ENCODE data around the gene MYH10.

MYH10 gene

GRCh38 chr17:8469964-8470363 is 160.6 kb downstream of the MYH10 start:
- no peak for DNase-seq

GRCh38 chr17:8468980-8469379 is 161.5 kb downstream of the MYH10 start:
- DNase-seq: no peak

- DNase-seq: no peak
Measured at GRCh38 chr17:8468127-8468526, 162.4 kb downstream of the MYH10 start.

- no peak for DNase-seq
Measured at GRCh38 chr17:8467527-8467926, 163.0 kb downstream of the MYH10 start.

DNA sequence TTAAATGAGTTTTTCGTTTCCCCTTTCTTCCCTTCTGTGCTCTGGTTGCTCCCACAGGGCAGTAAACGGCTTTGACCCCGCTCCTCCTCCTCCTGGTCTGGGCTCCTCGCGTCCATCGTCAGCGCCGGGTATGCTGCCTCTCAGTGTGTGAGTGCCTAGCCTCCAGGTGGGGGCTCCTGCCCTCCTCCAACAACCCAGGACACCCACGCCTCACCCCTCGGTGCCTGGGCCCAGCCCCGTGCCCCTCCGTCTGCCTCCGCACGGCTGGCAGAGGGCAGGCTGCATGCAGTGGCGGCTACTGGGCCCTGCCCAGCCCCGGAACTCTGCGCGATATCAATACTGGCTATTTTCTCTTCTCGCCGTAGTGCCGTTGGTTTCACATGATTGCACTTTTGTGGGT is 163.7 kb downstream of the MYH10 start:
- DNase-seq: no peak

GRCh38 chr17:8466456-8466855 is 164.1 kb downstream of the MYH10 start:
- DNase-seq: no peak

DNA sequence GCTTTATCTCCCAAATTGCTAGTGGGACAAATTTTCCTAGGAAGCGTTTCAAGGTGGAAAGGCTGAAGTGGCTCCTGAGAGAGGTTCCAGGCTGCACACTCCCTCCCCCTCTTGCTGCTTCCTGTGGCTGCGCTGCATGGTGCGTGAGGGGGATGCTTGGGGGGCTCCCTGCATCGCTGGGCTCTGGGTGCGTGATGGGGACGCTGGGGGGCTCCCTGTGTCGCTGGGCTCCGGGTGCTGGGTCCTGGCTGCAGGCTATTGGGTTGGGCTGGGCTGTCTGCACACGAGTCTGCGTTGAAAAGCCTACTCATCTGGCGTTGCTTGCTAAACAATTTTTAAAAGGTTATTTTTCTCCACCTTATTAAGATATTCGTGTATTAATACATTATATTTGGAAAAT is 164.8 kb downstream of the MYH10 start:
- DNase-seq: no peak

DNA sequence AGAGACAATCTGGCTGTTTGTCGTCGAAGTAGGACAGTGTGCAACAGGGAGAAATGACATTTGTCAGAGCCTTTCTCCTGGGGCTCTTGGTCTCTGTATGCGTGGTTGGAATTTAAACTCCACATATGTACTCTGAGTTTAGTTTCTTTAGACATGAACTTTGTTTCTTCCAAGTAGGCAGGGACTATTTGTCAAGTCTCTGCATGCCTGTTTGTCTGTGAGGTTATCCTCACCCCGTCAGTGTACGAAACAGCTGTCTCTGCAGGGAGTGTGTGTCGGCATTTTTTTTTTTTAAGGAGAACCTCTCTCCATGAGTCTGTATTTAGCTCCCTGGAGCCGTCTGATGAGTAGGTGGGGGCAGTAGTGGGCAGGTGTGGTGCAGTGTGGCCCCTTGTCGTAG is 165.2 kb downstream of the MYH10 start:
- DNase-seq: no peak

- no peak for DNase-seq
Measured at GRCh38 chr17:8464941-8465340, 165.6 kb downstream of the MYH10 start.

- no peak for DNase-seq
Measured at GRCh38 chr17:8463099-8463498, 167.4 kb downstream of the MYH10 start.

- no peak for DNase-seq
Measured at GRCh38 chr17:8462564-8462963, 168.0 kb downstream of the MYH10 start.

DNA sequence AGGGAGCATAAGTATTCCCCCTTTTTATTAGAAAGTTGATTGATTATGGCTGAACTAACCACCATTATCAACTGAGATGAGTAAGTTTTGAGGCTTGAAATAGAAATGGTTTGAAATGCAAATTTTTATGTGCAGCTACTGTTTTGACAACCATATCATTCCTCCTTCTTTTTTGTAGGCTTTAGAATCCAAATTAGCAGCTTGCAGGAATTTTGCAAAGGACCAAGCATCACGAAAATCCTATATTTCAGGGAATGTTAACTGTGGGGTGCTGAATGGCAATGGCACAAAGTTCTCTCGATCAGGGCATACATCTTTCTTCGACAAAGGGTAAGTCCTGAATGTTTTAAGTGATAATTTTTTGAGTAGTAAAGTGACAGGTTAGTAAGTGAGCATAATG is 170.7 kb downstream of the MYH10 start:
- DNase-seq: no peak

- peak; percentile 21 for DNase-seq
Measured at GRCh38 chr17:8459107-8459506, 171.4 kb downstream of the MYH10 start.

DNA sequence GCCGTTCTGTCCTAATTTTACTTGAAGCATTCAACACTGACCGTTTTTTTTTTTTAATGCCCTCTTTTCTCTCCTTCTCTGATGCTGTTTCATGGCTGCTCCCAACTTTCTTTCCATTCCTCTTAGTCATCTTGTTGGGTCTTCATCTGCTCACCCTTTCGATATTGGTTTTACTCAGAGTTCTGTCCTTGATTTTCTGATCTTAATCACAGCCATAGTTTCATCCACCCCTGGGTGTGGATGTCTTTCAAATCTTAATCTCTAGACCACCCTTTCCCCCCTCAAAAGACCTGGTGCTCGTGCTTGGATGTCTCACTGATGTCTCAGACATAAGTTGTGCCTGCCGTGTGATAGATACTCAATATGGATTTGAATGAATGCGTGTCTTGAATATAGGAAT is 172.4 kb downstream of the MYH10 start:
- no peak for DNase-seq

DNA sequence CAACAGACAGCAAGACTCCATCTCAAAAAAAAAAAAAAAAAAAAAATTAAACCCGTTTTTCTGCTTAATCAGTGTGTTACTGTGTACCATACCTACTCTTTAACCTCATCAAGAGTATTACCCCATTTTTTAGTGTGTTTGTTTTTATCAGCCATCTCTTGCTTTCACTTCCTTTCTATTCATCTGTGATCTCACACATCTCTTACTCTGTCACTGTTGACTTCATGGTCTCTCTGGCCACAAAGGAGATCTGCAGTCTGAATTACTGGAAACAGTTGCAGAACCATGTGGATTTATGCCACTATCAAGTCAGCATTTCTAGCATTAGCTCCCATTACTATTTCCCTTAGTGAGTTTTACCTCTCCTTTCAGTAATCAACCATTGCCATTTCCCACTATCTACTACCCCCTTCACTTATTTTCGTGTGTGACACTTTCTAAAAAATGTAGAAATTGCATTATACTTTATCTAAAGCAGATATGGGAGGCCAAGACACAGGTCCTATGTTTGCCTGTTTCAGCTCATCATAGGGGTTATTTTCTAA is 174.8 kb downstream of the MYH10 start:
- no peak for DNase-seq

GRCh38 chr17:8453326-8453725 is 177.2 kb downstream of the MYH10 start:
- no peak for DNase-seq

GRCh38 chr17:8451933-8452614 is 178.5 kb downstream of the MYH10 start:
- no peak for DNase-seq

GRCh38 chr17:8448310-8448709 is 182.2 kb downstream of the MYH10 start:
- no peak for DNase-seq

- no peak for DNase-seq
Measured at GRCh38 chr17:8447799-8448198, 182.7 kb downstream of the MYH10 start.

DNA sequence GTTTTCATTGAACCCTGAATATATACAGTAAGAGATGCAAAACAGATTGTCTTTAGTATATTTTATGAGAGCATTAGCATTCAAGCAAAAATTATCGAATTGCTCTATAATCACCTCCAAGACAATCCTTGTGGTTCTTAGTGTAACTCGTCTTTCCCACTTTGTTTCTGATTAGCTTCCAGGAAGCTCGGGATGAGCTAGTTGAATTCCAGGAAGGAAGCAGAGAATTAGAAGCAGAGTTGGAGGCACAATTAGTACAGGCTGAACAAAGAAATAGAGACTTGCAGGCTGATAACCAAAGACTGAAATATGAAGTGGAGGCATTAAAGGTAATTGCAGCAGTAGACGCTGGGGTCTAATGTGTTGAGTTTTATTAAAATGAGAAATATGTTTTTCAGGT is 185.0 kb downstream of the MYH10 start:
- DNase-seq: no peak

- DNase-seq: no peak
Measured at GRCh38 chr17:8444494-8444893, 186.0 kb downstream of the MYH10 start.

- DNase-seq: no peak
Measured at GRCh38 chr17:8443756-8444155, 186.8 kb downstream of the MYH10 start.

GRCh38 chr17:8442310-8442709 is 188.2 kb downstream of the MYH10 start:
- DNase-seq: no peak

GRCh38 chr17:8441690-8442089 is 188.8 kb downstream of the MYH10 start:
- no peak for DNase-seq

DNA sequence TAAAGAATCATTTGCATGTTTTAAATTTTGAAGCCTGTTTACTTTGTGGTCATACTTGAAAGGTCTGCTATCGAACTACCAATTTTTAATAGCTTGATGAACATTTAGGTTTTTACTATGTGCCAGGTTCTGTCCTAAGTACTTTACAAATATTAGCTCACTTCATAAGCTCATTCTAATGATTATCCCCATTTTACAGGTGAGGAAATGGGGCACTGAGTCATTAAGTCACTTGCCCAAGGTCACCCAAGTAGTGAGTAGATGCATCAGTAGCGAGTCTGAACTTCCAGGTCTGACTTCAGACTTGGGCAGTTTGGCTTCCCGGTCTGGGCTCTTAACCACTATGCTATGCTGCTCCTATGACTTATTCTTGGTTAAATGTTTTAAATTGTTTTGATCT is 190.8 kb downstream of the MYH10 start:
- no peak for DNase-seq
